Cardiac fibroblast (primary cell): ENCODE data around the gene DUSP14.

ENCODE experiments used
- DNase-seq, 2 donors: peaks; one replicate each; pipeline versions ENCODE4 v3.0.0 to v3.0.0-alpha.2; 2010; ENCODE audit warnings: low read depth in 2 of 2
- H3K4me3 ChIP-seq, 2 donors: replicated peaks in 1 of 2; 1 replicate in 1 of 2; 2 replicates in 1 of 2; pipeline ENCODE4 v1.5.1; 2011; ENCODE audit warnings: low read depth in 2 of 2, low read length in 2 of 2, mild to moderate bottlenecking in 2 of 2, moderate library complexity in 1 of 2
- TF ChIP-seq, protein P1 (sequence below): IDR thresholded peaks from one replicate; pipeline ENCODE4 v1.5.1; 2011; ENCODE audit warnings: low read depth, mild to moderate bottlenecking, low read length, inconsistent platforms

Gene DUSP14

DNA sequence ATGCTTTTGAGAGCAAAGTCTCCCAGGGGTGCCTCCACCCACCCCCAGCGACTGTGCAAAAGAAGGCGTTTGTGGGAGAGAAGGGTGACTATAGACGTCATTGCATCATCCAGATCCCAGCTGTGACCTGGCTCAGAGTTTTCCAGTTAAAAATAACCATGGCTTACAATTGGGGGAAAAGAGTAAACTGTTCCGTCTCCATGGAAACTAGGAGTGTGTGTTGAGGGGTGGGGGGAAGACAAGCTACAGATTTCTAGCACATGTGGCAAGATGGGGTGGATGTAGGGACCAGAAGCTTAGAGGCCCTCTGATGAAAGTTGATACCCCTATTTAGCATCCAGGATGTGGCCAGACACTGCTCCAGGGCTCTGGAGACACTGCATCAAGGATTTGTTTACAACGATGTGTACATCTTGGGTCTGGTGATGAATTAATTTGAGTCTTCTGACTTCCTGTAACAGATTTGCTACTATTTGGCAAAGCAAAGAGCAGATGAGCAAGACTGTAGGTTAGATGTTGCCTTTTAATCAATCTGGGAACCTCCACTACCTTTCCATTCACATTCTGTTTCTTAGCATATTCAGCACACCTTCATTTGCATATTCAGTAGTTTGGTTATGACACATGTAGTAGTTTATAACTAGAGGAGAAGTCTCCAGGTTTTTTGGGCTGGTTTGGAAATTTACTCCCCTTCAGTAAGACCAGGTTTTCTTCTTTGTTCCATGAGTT lies 6.2 kb upstream of the DUSP14 start:
- TF ChIP-seq, protein P1, sequence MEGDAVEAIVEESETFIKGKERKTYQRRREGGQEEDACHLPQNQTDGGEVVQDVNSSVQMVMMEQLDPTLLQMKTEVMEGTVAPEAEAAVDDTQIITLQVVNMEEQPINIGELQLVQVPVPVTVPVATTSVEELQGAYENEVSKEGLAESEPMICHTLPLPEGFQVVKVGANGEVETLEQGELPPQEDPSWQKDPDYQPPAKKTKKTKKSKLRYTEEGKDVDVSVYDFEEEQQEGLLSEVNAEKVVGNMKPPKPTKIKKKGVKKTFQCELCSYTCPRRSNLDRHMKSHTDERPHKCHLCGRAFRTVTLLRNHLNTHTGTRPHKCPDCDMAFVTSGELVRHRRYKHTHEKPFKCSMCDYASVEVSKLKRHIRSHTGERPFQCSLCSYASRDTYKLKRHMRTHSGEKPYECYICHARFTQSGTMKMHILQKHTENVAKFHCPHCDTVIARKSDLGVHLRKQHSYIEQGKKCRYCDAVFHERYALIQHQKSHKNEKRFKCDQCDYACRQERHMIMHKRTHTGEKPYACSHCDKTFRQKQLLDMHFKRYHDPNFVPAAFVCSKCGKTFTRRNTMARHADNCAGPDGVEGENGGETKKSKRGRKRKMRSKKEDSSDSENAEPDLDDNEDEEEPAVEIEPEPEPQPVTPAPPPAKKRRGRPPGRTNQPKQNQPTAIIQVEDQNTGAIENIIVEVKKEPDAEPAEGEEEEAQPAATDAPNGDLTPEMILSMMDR, result no peak
- H3K4me3 ChIP-seq, result no peak overlapping the region
- DNase-seq, result peak; percentile 85 to 89

DNA sequence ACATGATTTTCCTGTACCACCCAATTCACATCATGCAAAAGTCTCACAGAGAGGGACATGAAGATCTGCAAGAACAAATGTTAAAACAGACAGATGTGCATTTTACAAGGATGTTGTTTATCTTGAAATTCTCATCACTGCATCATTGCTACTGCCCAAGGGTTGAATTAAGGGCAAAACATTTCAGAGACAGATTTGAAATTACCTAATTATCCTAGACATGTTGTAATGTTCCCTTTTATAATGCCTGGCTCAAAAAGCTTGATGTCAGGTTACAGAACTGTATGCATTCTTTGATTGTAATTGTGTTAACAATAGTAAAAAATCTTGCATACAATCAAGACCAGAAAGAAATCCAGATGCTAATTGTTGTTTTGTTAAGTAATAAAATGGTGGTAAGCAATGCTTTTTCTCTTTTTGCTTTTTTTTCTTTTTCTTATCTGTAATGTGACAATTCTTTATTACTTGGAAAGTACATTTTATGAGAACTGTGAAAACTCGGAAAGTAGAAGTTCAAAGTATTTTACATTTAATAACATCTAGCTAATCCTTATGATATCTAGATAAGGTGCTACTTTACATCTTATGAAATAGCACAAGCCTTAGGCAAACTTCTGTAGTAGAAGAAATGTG lies 3.6 kb upstream of the DUSP14 start:
- no peak overlapping the region for H3K4me3 ChIP-seq
- DNase-seq, result no peak
- TF ChIP-seq, protein P1, result no peak

DNA sequence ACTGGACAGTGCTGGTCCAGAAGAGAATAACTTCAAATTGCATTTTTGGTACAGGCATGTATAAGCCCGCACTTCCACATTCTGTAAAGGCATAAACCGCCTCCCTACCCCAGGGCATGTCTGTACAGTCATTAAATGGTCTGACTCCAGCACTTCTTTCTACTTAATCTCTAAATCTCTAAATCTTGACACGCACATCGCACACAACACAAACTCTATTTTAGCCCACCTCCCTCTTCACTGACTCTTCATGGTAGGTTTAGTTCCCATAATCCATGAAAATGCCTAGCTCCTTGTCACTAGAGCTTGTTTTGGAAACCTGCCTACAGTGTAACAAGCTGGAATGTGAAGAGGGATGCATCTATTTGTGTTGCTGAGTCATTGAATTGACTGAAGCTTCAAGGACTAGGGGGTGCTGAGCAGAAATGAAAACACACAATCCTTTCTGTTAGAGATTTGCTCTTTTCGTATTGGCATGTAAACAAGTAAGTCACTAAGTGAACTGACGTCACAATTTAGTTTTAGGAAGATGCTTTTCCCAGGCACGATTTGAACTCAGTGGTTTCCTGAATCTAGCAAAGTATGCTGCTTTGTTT lies 1.6 kb upstream of the DUSP14 start:
- TF ChIP-seq, protein P1, result no peak
- H3K4me3 ChIP-seq, result peak overlapping the region; percentile 75 to 87
- DNase-seq, result peak; percentile 96

DNA sequence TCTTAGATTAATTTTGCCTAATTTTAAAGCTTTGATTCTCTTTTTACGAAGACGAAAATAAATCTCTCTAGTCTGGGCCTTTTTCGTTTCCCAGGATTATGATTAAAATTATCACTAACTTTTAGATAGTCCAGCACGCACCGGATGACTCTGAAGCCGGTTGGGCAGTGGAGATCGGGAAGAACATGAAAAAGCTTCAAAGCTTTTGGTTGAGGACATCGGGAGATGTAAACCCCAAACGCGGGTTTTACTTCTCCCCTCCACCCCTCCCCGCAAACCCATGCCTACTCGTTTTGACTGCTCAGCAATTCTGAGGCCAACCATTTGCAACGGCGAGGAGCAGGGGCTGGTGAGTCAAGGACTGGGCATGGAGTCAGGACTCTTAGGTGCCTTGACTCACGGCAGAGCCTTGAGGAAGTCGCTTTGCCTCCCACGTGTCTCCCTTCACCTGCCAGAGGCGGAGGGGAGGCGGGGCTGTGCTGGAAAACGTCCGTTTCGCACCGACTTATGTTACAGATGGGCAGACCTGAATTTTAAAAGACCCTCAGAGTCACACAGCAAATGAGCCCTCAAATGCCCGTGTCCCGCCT lies 989 bp upstream of the DUSP14 start:
- peak; percentile 90 to 96 for DNase-seq
- peak overlapping the region; percentile 75 to 87 for H3K4me3 ChIP-seq
- TF ChIP-seq, protein P1, result no peak

DNA sequence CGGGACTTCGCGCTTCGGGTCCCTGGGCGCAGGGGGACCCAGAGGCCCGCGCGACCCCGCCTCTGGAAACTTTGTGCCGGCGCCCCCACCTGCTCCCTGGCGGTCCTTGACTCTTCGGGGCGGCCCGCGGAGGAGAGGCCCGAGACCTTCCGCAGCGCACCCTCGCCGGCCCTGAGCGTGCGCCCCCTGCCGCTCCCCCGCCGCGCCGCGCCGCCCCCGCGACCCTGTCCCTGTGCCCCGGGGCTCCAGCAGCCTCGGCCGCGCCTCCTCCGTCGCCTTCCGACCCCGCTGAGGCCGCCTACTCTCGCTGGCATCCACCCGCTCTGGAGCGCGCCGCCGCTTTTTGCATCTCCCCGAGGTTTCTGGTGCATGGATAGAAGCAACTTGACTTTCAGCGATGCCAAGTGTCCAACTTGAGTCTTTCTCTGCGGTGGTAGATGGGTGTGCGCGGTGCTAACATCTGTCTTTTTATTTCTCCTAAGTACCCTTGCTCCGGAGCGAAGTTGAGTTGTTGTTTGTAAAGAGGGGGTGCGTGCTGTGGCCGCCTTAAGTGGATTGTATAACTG lies 414 bp downstream of the DUSP14 start:
- peak overlapping the region; percentile 61 to 75 for H3K4me3 ChIP-seq
- peak; percentile 57 to 62 for DNase-seq
- TF ChIP-seq, protein P1, result no peak
